Measurements from ENCODE around the gene MRPS14. TPM values are rescaled to one million over a fixed set of nuclear protein-coding genes. Genes with fewer than 3 reads are reported as not detected.
"Not testable (repeated sequence)": the region's sequence is repeated elsewhere in the genome, so short reads cannot be mapped to it uniquely, and the experiment has no call there.

Gene MRPS14
- total RNA-seq, 1 experiment from 2014 or later: 38.1 TPM

GRCh38 chr1:175034775-175035174 lies 11.6 kb upstream of the MRPS14 start:
- intact Hi-C loops (cut with micrococcal nuclease; ENCODE audit: unreplicated experiment): loop anchor here (5.0 kb wide), 1 partner anchor 38 kb away; no protein-coding TSS in a partner anchor

GRCh38 chr1:175033953-175034352 lies 10.7 kb upstream of the MRPS14 start:
- DNase-seq: no peak
- TF ChIP-seq CTCF (IDR thresholded peaks at IDR 0.05; ENCODE audit: insufficient read depth in 1 of 2, low read depth in 1 of 2, low read length in 1 of 2, severe bottlenecking in 1 of 2, unreplicated experiment in 1 of 2): no peak
- H3K4me3 ChIP-seq (ENCODE audit: low read depth, low read length): no peak overlapping the region
- H3K4me1 Mint-ChIP-seq (ENCODE audit: low read depth, unreplicated experiment): peaks cover 15% of the 10 kb centered on the region
- H3K36me3 Mint-ChIP-seq (ENCODE audit: insufficient read depth, unreplicated experiment): no peaks in the 10 kb centered on the region
- no peaks in the 10 kb centered on the region for H3K9me3 Mint-ChIP-seq (ENCODE audit: unreplicated experiment)
- 0 out of 2 replicates have a peak, but pooled peaks cover 6% of the 10 kb centered on the region for H3K4me1 ChIP-seq
- H3K4me3 Mint-ChIP-seq (ENCODE audit: unreplicated experiment): no peak overlapping the region
- intact Hi-C loops (cut with micrococcal nuclease; ENCODE audit: unreplicated experiment): no loop called here
- no peaks in the 10 kb centered on the region for H3K9me3 ChIP-seq
- BruUV-seq (replicated peaks): no TSS peak
- no peaks in the 10 kb centered on the region for H3K36me3 ChIP-seq (ENCODE audit: control insufficient read depth, insufficient read depth, low read length)
- H3K27me3 ChIP-seq (replicated peaks; ENCODE audit: control insufficient read depth, insufficient read depth, low read length): no peaks in the 10 kb centered on the region
- H3K27me3 Mint-ChIP-seq (ENCODE audit: insufficient read depth, unreplicated experiment): no peaks in the 10 kb centered on the region
- ChIA-PET CTCF (interaction anchor here (0.7 kb wide), 1 partner anchor 116 kb away, joined by 3 read pairs; no protein-coding TSS in a partner anchor), POLR2A (no interaction called here)
- H3K27ac Mint-ChIP-seq (ENCODE audit: unreplicated experiment): no peak overlapping the region

More at GRCh38 chr1:175034775-175035174, 11.6 kb upstream of the MRPS14 start:
- no peak for TF ChIP-seq CTCF (IDR thresholded peaks at IDR 0.05; ENCODE audit: insufficient read depth in 1 of 2, low read depth in 1 of 2, low read length in 1 of 2, severe bottlenecking in 1 of 2, unreplicated experiment in 1 of 2)
- Histone ChIP-seq H3K4me1 (no peaks in the 10 kb centered on the region), H3K27me3 (replicated peaks; ENCODE audit: control insufficient read depth, insufficient read depth, low read length) (no peaks in the 10 kb centered on the region), H3K9me3 (no peaks in the 10 kb centered on the region), H3K36me3 (ENCODE audit: control insufficient read depth, insufficient read depth, low read length) (no peaks in the 10 kb centered on the region), H3K4me3 (ENCODE audit: low read depth, low read length) (no peak overlapping the region)
- Mint-ChIP-seq H3K9me3 (ENCODE audit: unreplicated experiment) (no peaks in the 10 kb centered on the region), H3K36me3 (ENCODE audit: insufficient read depth, unreplicated experiment) (no peaks in the 10 kb centered on the region), H3K27ac (ENCODE audit: unreplicated experiment) (no peak overlapping the region), H3K4me1 (ENCODE audit: low read depth, unreplicated experiment) (peaks cover 9% of the 10 kb centered on the region), H3K4me3 (ENCODE audit: unreplicated experiment) (no peak overlapping the region), H3K27me3 (ENCODE audit: insufficient read depth, unreplicated experiment) (no peaks in the 10 kb centered on the region)
- no peak for DNase-seq
- no TSS peak for BruUV-seq (replicated peaks)
- ChIA-PET POLR2A (no interaction called here), CTCF (no interaction called here)

GRCh38 chr1:175024773-175025172 lies 1.5 kb upstream of the MRPS14 start:
- 0 out of 2 replicates have a peak, but pooled peaks cover 6% of the 10 kb centered on the region for H3K4me1 ChIP-seq
- Mint-ChIP-seq H3K27me3 (ENCODE audit: insufficient read depth, unreplicated experiment) (no peaks in the 10 kb centered on the region), H3K4me3 (ENCODE audit: unreplicated experiment) (peak overlapping the region; percentile 42), H3K36me3 (ENCODE audit: insufficient read depth, unreplicated experiment) (peaks cover 8% of the 10 kb centered on the region), H3K4me1 (ENCODE audit: low read depth, unreplicated experiment) (peaks cover 24% of the 10 kb centered on the region), H3K9me3 (ENCODE audit: unreplicated experiment) (no peaks in the 10 kb centered on the region), H3K27ac (ENCODE audit: unreplicated experiment) (no peak overlapping the region)
- no peak overlapping the region for H3K4me3 ChIP-seq (ENCODE audit: low read depth, low read length)
- H3K27me3 ChIP-seq (replicated peaks; ENCODE audit: control insufficient read depth, insufficient read depth, low read length): no peaks in the 10 kb centered on the region
- DNase-seq: no peak
- intact Hi-C loops (cut with micrococcal nuclease; ENCODE audit: unreplicated experiment): no loop called here
- no peaks in the 10 kb centered on the region for H3K9me3 ChIP-seq
- POLR2A ChIA-PET: no interaction called here
- no TSS peak for BruUV-seq (replicated peaks)
- CTCF ChIA-PET: no interaction called here
- TF ChIP-seq CTCF (IDR thresholded peaks at IDR 0.05; ENCODE audit: insufficient read depth in 1 of 2, low read depth in 1 of 2, low read length in 1 of 2, severe bottlenecking in 1 of 2, unreplicated experiment in 1 of 2): no peak
- no peaks in the 10 kb centered on the region for H3K36me3 ChIP-seq (ENCODE audit: control insufficient read depth, insufficient read depth, low read length)

- intact Hi-C loops (cut with micrococcal nuclease; ENCODE audit: unreplicated experiment): loop anchor here (1.0 kb wide), 1 partner anchor 25 kb away; the partner anchor contains the start of gene CACYBP
- not testable (repeated sequence) for H3K36me3 Mint-ChIP-seq (ENCODE audit: insufficient read depth, unreplicated experiment); H3K27me3 Mint-ChIP-seq (ENCODE audit: insufficient read depth, unreplicated experiment); H3K9me3 ChIP-seq; DNase-seq; H3K9me3 Mint-ChIP-seq (ENCODE audit: unreplicated experiment); H3K27me3 ChIP-seq (replicated peaks; ENCODE audit: control insufficient read depth, insufficient read depth, low read length); H3K4me1 ChIP-seq; H3K36me3 ChIP-seq (ENCODE audit: control insufficient read depth, insufficient read depth, low read length)
- H3K4me1 Mint-ChIP-seq (ENCODE audit: low read depth, unreplicated experiment): peaks cover 18% of the 10 kb centered on the region
- peak overlapping the region; percentile 75 for H3K27ac Mint-ChIP-seq (ENCODE audit: unreplicated experiment)
- peak overlapping the region; percentile 88 for H3K4me3 Mint-ChIP-seq (ENCODE audit: unreplicated experiment)
- ChIA-PET CTCF (interaction anchor here (0.9 to 2.4 kb wide), 2 partner anchors 23 to 101 kb away, joined by 6 to 15 read pairs; no protein-coding TSS in a partner anchor), POLR2A (interaction anchor here (0.6 to 2.0 kb wide), 5 partner anchors 11 to 101 kb away, joined by 3 to 37 read pairs (median 6); partner anchors contain the start of gene CACYBP)
- peak overlapping the region; percentile 66 for H3K4me3 ChIP-seq (ENCODE audit: low read depth, low read length)
- TSS peak; percentile 98 for BruUV-seq (replicated peaks)
Observed at GRCh38 chr1:175023922-175024242, 657 bp upstream of the MRPS14 start.

All from Caco-2 (cell line).